ENCODE data around the gene LBR. TPM values are rescaled to one million over a fixed set of nuclear protein-coding genes. Genes with fewer than 3 reads are reported as not detected.

Gene LBR
- total RNA-seq, 1 experiment from 2014 or later = 86.0 TPM

DNA sequence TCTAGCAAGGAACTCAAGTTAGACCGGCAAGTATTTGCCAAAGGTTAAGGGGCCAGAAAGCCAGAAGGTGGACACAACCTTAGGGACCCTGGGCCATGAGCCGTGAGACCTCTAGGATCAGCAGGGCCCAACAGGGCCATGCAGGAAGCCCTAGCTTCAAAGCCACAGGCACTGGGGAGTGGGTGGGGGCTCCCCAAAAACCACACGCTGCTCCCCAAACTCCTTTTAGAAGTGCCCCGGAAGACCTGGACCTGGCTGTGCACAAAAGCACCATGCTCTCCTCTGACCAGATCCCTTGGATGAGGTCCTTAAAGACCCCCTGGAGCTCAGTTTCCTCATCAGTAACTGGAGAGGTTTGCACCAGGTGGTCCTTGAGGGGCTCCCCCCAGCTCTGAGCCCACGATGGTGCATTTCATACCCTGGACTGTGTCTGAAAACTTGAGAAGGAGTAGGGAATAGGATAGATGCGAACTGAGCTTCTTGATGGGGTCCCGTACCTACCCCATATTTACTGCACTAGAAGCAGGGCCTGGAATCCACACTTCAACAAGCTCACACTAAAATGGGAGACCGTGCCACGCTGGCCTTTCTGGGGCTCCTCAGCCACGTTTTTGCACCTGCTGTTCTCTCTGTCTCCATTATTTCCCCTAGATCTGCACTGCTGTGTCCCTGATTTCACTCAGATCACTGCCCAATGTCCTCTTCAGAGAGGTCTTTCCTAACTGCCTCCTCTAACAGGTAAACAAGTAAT, 40.6 kb upstream of the LBR start:
- no peak for TF ChIP-seq ZNF138 (CRISPR knock-in tag; conservative IDR thresholded peaks at IDR 0.05)
- TF ChIP-seq FOXP1 (CRISPR knock-in tag; IDR thresholded peaks at IDR 0.05; ENCODE audit: borderline replicate concordance) = no peak
- TF ChIP-seq ELF4 (CRISPR knock-in tag; IDR thresholded peaks at IDR 0.05; ENCODE audit: low read depth) = no peak
- no peak for TF ChIP-seq NFATC4 (CRISPR knock-in tag; IDR thresholded peaks at IDR 0.05)
- TF ChIP-seq, protein P1, sequence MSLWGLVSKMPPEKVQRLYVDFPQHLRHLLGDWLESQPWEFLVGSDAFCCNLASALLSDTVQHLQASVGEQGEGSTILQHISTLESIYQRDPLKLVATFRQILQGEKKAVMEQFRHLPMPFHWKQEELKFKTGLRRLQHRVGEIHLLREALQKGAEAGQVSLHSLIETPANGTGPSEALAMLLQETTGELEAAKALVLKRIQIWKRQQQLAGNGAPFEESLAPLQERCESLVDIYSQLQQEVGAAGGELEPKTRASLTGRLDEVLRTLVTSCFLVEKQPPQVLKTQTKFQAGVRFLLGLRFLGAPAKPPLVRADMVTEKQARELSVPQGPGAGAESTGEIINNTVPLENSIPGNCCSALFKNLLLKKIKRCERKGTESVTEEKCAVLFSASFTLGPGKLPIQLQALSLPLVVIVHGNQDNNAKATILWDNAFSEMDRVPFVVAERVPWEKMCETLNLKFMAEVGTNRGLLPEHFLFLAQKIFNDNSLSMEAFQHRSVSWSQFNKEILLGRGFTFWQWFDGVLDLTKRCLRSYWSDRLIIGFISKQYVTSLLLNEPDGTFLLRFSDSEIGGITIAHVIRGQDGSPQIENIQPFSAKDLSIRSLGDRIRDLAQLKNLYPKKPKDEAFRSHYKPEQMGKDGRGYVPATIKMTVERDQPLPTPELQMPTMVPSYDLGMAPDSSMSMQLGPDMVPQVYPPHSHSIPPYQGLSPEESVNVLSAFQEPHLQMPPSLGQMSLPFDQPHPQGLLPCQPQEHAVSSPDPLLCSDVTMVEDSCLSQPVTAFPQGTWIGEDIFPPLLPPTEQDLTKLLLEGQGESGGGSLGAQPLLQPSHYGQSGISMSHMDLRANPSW (CRISPR knock-in tag; conservative IDR thresholded peaks at IDR 0.05; ENCODE audit: low read depth) = no peak
- TF ChIP-seq FOXK1 (CRISPR knock-in tag; IDR thresholded peaks at IDR 0.05) = no peak
- TF ChIP-seq, protein P2, sequence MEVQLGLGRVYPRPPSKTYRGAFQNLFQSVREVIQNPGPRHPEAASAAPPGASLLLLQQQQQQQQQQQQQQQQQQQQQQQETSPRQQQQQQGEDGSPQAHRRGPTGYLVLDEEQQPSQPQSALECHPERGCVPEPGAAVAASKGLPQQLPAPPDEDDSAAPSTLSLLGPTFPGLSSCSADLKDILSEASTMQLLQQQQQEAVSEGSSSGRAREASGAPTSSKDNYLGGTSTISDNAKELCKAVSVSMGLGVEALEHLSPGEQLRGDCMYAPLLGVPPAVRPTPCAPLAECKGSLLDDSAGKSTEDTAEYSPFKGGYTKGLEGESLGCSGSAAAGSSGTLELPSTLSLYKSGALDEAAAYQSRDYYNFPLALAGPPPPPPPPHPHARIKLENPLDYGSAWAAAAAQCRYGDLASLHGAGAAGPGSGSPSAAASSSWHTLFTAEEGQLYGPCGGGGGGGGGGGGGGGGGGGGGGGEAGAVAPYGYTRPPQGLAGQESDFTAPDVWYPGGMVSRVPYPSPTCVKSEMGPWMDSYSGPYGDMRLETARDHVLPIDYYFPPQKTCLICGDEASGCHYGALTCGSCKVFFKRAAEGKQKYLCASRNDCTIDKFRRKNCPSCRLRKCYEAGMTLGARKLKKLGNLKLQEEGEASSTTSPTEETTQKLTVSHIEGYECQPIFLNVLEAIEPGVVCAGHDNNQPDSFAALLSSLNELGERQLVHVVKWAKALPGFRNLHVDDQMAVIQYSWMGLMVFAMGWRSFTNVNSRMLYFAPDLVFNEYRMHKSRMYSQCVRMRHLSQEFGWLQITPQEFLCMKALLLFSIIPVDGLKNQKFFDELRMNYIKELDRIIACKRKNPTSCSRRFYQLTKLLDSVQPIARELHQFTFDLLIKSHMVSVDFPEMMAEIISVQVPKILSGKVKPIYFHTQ (CRISPR knock-in tag; IDR thresholded peaks at IDR 0.05) = no peak
- no peak for TF ChIP-seq GRHL2 (CRISPR knock-in tag; IDR thresholded peaks at IDR 0.05; ENCODE audit: insufficient replicate concordance, severe bottlenecking)
- TF ChIP-seq, protein P3, sequence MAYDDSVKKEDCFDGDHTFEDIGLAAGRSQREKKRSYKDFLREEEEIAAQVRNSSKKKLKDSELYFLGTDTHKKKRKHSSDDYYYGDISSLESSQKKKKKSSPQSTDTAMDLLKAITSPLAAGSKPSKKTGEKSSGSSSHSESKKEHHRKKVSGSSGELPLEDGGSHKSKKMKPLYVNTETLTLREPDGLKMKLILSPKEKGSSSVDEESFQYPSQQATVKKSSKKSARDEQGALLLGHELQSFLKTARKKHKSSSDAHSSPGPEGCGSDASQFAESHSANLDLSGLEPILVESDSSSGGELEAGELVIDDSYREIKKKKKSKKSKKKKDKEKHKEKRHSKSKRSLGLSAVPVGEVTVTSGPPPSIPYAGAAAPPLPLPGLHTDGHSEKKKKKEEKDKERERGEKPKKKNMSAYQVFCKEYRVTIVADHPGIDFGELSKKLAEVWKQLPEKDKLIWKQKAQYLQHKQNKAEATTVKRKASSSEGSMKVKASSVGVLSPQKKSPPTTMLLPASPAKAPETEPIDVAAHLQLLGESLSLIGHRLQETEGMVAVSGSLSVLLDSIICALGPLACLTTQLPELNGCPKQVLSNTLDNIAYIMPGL (CRISPR knock-in tag; IDR thresholded peaks at IDR 0.05) = no peak
- no peak for TF ChIP-seq JUN (CRISPR knock-in tag; IDR thresholded peaks at IDR 0.05)
- TF ChIP-seq, protein P4, sequence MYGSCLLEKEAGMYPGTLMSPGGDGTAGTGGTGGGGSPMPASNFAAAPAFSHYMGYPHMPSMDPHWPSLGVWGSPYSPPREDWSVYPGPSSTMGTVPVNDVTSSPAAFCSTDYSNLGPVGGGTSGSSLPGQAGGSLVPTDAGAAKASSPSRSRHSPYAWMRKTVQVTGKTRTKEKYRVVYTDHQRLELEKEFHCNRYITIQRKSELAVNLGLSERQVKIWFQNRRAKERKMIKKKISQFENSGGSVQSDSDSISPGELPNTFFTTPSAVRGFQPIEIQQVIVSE (CRISPR knock-in tag; IDR thresholded peaks at IDR 0.05; ENCODE audit: borderline replicate concordance) = no peak
- TF ChIP-seq ATF1 (CRISPR knock-in tag; IDR thresholded peaks at IDR 0.05) = no peak
- no peak for TF ChIP-seq ZNF671 (CRISPR knock-in tag; IDR thresholded peaks at IDR 0.05)
- Mint-ChIP-seq H3K4me1 (peaks cover 38% of the 10 kb centered on the region), H3K9me3 (no peaks in the 10 kb centered on the region), H3K36me3 (no peaks in the 10 kb centered on the region), H3K27ac (no peak overlapping the region), H3K27me3 (ENCODE audit: low read depth) (peaks cover 2% of the 10 kb centered on the region; the same call in 1 of the 2 replicates), H3K4me3 (no peak overlapping the region)
- ATAC-seq (no peak), DNase-seq (ENCODE audit: low spot score) (no peak)
- POLR2A ChIA-PET = no interaction called here
- CTCF ChIA-PET = no interaction called here

DNA sequence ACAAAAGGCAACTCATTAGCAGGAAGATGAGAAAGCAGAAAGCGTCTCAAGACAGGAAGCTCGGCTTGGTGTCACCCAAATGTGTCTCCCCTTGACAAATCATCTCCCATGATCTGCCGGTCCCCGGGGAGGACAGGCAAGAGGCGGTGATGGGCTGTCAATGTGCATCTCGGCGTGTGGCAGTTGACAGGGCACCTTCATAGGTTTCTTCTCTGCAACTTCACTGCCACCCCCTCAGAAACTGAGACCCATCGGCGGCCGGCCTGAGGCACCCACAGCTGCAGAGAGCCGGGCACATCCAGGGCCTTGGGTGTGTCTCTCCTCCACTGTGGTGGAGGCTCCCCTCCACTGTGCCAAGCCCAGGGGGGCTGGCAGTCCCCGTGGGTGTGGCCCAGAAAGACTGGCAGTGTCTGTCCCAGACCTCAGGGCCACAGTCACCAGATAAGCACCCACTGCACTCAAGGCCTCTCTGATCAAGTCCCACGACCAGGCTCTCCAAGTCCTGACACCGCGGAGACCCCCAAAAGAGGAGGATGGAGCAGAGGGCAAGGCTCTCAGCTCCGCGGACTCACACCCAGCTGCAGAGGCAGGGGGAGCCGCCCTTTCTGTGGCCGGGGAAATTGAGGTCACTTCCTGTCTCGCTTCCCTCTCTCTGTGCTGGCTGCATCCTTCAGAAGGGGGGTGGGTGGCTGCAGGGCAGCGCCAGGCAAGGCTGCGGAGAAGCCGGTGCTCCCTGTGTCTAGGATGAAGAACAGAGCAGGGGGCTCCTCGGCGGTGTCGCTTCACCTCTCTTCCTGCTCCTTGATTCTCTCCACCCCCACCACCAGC, 39.6 kb upstream of the LBR start:
- H3K9me3 Mint-ChIP-seq = no peaks in the 10 kb centered on the region
- H3K36me3 Mint-ChIP-seq = no peaks in the 10 kb centered on the region
- CTCF ChIA-PET = interaction anchor here (1.0 kb wide), 1 partner anchor 25 kb away, joined by 4 read pairs; no protein-coding TSS in a partner anchor
- no peak overlapping the region for H3K4me3 Mint-ChIP-seq
- DNase-seq (ENCODE audit: low spot score) (no peak), ATAC-seq (no peak)
- H3K4me1 Mint-ChIP-seq = peaks cover 44% of the 10 kb centered on the region
- peaks cover 2% of the 10 kb centered on the region; the same call in 1 of the 2 replicates for H3K27me3 Mint-ChIP-seq (ENCODE audit: low read depth)
- POLR2A ChIA-PET = no interaction called here
- H3K27ac Mint-ChIP-seq = no peak overlapping the region
- TF ChIP-seq NFYB (CRISPR knock-in tag; conservative IDR thresholded peaks at IDR 0.05; ENCODE audit: low read depth) = no peak
- TF ChIP-seq MYBL2 (CRISPR knock-in tag; IDR thresholded peaks at IDR 0.05) = no peak
- TF ChIP-seq, protein P4 (CRISPR knock-in tag; IDR thresholded peaks at IDR 0.05; ENCODE audit: borderline replicate concordance) = no peak
- TF ChIP-seq, protein P5, sequence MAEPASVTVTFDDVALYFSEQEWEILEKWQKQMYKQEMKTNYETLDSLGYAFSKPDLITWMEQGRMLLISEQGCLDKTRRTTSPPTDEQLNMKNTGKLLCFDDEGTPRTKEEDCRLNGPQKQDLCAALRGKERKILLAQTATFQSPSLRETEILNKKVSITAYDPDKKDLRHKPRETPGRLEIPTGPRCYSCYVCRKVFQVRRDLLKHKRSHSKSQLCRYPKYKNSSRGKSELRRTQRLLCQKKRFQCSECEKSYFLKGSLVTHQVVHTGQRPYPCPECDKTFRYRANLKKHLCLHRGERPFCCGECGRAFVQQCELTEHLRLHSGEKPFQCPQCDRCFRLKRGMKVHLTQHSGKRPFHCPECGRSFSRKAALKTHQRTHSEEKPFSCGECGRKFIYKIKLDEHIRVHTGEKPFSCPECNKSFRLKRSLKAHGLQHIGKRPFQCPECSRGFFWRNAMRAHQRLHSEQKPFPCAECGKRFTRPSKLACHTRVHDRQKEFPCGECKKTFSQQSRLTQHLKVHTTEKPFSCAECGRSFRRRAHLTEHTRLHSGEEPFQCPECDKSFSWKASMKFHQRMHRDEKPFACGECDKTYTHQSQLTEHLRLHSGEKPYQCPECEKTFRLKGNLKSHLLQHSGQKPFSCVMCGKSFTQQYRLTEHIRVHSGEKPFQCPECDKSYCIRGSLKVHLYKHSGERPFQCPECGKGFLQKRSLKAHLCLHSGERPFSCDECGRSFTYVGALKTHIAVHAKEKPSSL (CRISPR knock-in tag; conservative IDR thresholded peaks at IDR 0.05) = no peak
- TF ChIP-seq ZNF138 (CRISPR knock-in tag; conservative IDR thresholded peaks at IDR 0.05) = no peak
- no peak for TF ChIP-seq ZNF423 (CRISPR knock-in tag; IDR thresholded peaks at IDR 0.05)
- TF ChIP-seq, protein P1 (CRISPR knock-in tag; conservative IDR thresholded peaks at IDR 0.05; ENCODE audit: low read depth) = no peak
- no peak for TF ChIP-seq ZNF671 (CRISPR knock-in tag; IDR thresholded peaks at IDR 0.05)

Measured in WTC11 (cell line).